Hepatocyte (in vitro differentiated cells): ENCODE data around the gene ARHGEF26. TPM values are rescaled to one million over a fixed set of nuclear protein-coding genes. Genes with fewer than 3 reads are reported as not detected.

ENCODE experiments used
- DNase-seq: peaks from one replicate; pipeline ENCODE4 v3.0.0-alpha.2; 2016; ENCODE audit warnings: low spot score
- H2AFZ ChIP-seq: fragments of 200-600 bp; sonication (generic); 2 replicates; pipeline ENCODE4 v1.6.0; 2016; ENCODE audit warnings: antibody characterized with exemption, mild to moderate bottlenecking
- H3K27ac ChIP-seq: fragments of 200-600 bp; sonication (generic); 2 replicates; pipeline ENCODE4 v1.5.1; 2016; ENCODE audit warnings: mild to moderate bottlenecking
- H3K27me3 ChIP-seq: fragments of 200-600 bp; sonication (generic); 2 replicates; pipeline ENCODE4 v1.6.1; 2016
- H3K36me3 ChIP-seq: fragments of 200-600 bp; sonication (generic); replicated peaks from 2 replicates; pipeline ENCODE4 v1.5.1; 2016; ENCODE audit warnings: low read depth; ENCODE audit not compliant: insufficient read depth
- H3K4me1 ChIP-seq: fragments of 200-600 bp; sonication (generic); 2 replicates; pipeline ENCODE4 v1.5.1; 2016; ENCODE audit warnings: mild to moderate bottlenecking, moderate library complexity; ENCODE audit not compliant: insufficient read depth
- H3K4me2 ChIP-seq: fragments of 200-600 bp; sonication (generic); 2 replicates; pipeline ENCODE4 v1.6.0; 2016
- H3K4me3 ChIP-seq: fragments of 200-600 bp; sonication (generic); 2 replicates; pipeline ENCODE4 v1.5.1; 2016; ENCODE audit warnings: mild to moderate bottlenecking
- H3K79me2 ChIP-seq: fragments of 200-600 bp; sonication (generic); 2 replicates; pipeline ENCODE4 v1.6.0; 2017; ENCODE audit warnings: mild to moderate bottlenecking
- H3K9me2 ChIP-seq: fragments of 200-600 bp; sonication (generic); replicated peaks from 2 replicates; pipeline ENCODE4 v1.6.0; 2017; ENCODE audit warnings: mild to moderate bottlenecking; ENCODE audit not compliant: insufficient read depth
- H3K9me3 ChIP-seq: fragments of 200-600 bp; sonication (generic); 2 replicates; pipeline ENCODE4 v1.5.1; 2016; ENCODE audit warnings: low read depth, mild to moderate bottlenecking
- H4K20me1 ChIP-seq: fragments of 200-600 bp; sonication (generic); 2 replicates; pipeline ENCODE4 v1.6.0; 2016; ENCODE audit warnings: mild to moderate bottlenecking; ENCODE audit not compliant: insufficient read depth, poor library complexity, severe bottlenecking
- EZH2 ChIP-seq: fragments of 200-600 bp; sonication (generic); IDR thresholded peaks from 2 replicates; pipeline ENCODE4 v1.6.1; 2016; ENCODE audit warnings: antibody characterized with exemption, mild to moderate bottlenecking, borderline replicate concordance
- EZH2phosphoT487 ChIP-seq: fragments of 200-600 bp; sonication (generic); IDR thresholded peaks from one replicate; pipeline ENCODE4 v1.6.1; 2018; ENCODE audit warnings: antibody characterized with exemption, mild to moderate bottlenecking, low read depth, moderate library complexity; ENCODE audit not compliant: unreplicated experiment, severe bottlenecking
- WGBS: methylation state at CpG from one replicate; pipeline ENCODE4 v1.1.6; 2016; ENCODE audit warnings: low lambda C conversion rate; ENCODE audit errors: missing lambda C conversion rate; 5-methylcytosine and 5-hydroxymethylcytosine counted together
- polyA plus RNA-seq: library from polyadenylated mRNA; unstranded; fragments of >200 nt; fragmentation: Nextera tagmentation; extraction: Ambion mirVana; gene quantifications from 2 replicates; pipeline ENCODE4 v1.2.1, GENCODE V29; 2016
- total RNA-seq: library from RNA; depleted of rRNA; stranded (reverse); fragments of >200 nt; gene quantifications from 2 replicates; pipeline ENCODE4 v1.2.3, GENCODE V29; 2014
- TF ChIP-seq, protein P1 (sequence below): fragments of 200-600 bp; sonication (generic); IDR thresholded peaks from 2 replicates; pipeline ENCODE4 v1.5.1; 2016; ENCODE audit warnings: antibody characterized with exemption, mild to moderate bottlenecking; ENCODE audit not compliant: poor library complexity

Gene ARHGEF26
- total and polyA plus RNA-seq, 2 experiments from 2014 or later: 13.6 to 20.9 TPM

DNA sequence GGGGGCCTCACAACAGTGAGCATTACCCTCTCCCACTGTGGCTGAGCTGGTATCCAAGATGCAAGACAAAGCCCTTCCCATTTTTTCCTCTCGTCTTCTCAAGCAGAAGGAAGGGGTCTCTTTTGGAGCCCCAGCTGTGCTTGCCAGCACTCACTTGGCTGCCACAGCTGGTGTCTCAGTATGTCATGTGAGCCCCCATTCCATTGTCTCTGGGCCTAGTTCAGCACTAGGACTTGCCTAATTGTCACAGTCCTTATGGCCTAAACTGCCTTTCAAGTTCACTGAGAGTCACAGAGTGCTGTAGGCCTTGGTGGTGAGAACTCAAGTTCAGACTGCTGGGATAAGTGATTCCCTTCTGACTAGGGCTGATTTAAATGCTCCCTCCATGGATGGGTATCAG is 89.8 kb downstream of the ARHGEF26 start:
- H3K27ac ChIP-seq: no peak overlapping the region
- H4K20me1 ChIP-seq: no peaks in the 10 kb centered on the region
- H3K9me2 ChIP-seq: no peaks in the 10 kb centered on the region
- H2AFZ ChIP-seq: no peak overlapping the region
- H3K4me3 ChIP-seq: no peak overlapping the region
- TF ChIP-seq EZH2phosphoT487 (no peak), EZH2 (no peak)
- TF ChIP-seq, protein P1, sequence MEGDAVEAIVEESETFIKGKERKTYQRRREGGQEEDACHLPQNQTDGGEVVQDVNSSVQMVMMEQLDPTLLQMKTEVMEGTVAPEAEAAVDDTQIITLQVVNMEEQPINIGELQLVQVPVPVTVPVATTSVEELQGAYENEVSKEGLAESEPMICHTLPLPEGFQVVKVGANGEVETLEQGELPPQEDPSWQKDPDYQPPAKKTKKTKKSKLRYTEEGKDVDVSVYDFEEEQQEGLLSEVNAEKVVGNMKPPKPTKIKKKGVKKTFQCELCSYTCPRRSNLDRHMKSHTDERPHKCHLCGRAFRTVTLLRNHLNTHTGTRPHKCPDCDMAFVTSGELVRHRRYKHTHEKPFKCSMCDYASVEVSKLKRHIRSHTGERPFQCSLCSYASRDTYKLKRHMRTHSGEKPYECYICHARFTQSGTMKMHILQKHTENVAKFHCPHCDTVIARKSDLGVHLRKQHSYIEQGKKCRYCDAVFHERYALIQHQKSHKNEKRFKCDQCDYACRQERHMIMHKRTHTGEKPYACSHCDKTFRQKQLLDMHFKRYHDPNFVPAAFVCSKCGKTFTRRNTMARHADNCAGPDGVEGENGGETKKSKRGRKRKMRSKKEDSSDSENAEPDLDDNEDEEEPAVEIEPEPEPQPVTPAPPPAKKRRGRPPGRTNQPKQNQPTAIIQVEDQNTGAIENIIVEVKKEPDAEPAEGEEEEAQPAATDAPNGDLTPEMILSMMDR: no peak
- H3K36me3 ChIP-seq: peaks cover 7% of the 10 kb centered on the region
- H3K4me2 ChIP-seq: no peak overlapping the region
- peaks cover 7% of the 10 kb centered on the region for H3K9me3 ChIP-seq
- H3K79me2 ChIP-seq: no peaks in the 10 kb centered on the region
- 90% methylated on average over 1 of the region's 1 CpG for WGBS
- H3K27me3 ChIP-seq: no peaks in the 10 kb centered on the region
- DNase-seq: no peak
- no peaks in the 10 kb centered on the region for H3K4me1 ChIP-seq

DNA sequence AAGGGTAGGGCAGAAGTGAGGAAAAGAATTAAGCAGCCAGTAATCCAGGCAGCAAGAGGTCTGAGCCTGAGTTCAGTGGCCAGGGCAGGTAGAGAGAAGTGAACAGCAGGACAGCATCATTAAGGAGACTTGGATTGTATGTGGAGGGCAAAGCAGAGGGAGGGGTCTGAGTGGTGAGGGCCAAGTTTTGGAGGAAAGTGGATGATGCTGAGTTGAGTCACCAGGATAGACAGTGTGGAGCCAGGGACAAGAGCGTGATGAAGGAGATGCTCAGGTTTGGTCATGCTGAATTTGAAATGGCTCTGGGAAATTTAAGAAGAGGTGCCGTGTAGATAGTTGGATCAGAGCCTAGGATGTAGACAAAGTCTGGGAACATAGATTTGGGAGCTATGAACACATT is 93.1 kb downstream of the ARHGEF26 start:
- TF ChIP-seq, protein P1: no peak
- TF ChIP-seq EZH2 (no peak), EZH2phosphoT487 (no peak)
- no peaks in the 10 kb centered on the region for H3K27me3 ChIP-seq
- no peaks in the 10 kb centered on the region for H4K20me1 ChIP-seq
- WGBS: 96% methylated on average over 2 of the region's 2 CpGs
- H3K79me2 ChIP-seq: no peaks in the 10 kb centered on the region
- H3K9me2 ChIP-seq: no peaks in the 10 kb centered on the region
- H3K4me2 ChIP-seq: no peak overlapping the region
- no peak for DNase-seq
- H3K36me3 ChIP-seq: no peaks in the 10 kb centered on the region
- no peaks in the 10 kb centered on the region for H3K4me1 ChIP-seq
- no peaks in the 10 kb centered on the region for H3K9me3 ChIP-seq
- H2AFZ ChIP-seq: no peak overlapping the region
- no peak overlapping the region for H3K4me3 ChIP-seq
- H3K27ac ChIP-seq: no peak overlapping the region

DNA sequence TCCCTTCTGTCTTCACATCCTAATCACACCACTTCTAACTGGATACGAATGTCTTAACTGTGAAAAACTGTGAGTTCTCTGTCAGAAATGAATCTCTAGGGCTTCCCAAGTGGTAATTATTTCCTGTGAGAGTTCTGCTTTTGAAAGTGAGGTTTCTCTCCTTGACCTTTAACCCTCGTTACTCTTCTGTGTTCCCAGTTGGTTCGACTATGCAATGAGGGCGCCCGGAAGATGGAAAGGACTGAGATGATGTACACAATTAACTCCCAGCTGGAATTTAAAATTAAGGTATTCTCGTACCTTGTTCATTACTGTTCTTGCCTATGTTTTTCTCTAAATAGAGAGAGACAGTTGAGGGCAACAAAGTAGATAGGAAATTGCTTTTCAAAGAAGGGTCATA is 96.5 kb downstream of the ARHGEF26 start:
- Histone ChIP-seq H3K4me3 (no peak overlapping the region), H3K79me2 (no peaks in the 10 kb centered on the region), H4K20me1 (no peaks in the 10 kb centered on the region), H3K36me3 (no peaks in the 10 kb centered on the region), H3K9me3 (no peaks in the 10 kb centered on the region), H3K27ac (no peak overlapping the region), H3K4me2 (no peak overlapping the region), H3K27me3 (no peaks in the 10 kb centered on the region), H3K4me1 (no peaks in the 10 kb centered on the region), H3K9me2 (no peaks in the 10 kb centered on the region), H2AFZ (no peak overlapping the region)
- WGBS: 74% methylated on average over 6 of the region's 6 CpGs
- TF ChIP-seq, protein P1: no peak
- TF ChIP-seq EZH2phosphoT487 (no peak), EZH2 (no peak)
- DNase-seq: no peak

DNA sequence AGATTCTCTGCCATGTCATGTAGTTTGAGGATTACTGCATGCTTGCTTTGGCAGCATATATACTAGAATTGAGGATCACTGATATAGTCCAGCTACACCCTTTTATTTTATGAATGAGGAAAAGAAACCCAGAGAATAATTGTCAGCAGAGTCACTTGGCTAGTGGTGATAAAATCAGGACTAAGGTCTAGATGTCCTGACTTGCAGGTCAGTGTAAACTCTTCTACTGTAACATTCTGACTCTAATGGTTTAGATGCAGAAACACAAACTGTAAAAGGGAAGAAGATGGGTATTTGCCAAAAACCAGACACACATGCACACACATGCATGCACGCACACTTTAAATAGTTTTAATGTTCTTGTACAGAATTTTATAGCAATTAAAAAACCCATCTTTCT is 97.5 kb downstream of the ARHGEF26 start:
- no peak for DNase-seq
- no peaks in the 10 kb centered on the region for H4K20me1 ChIP-seq
- H3K4me1 ChIP-seq: no peaks in the 10 kb centered on the region
- no peak overlapping the region for H3K4me2 ChIP-seq
- no peak overlapping the region for H3K4me3 ChIP-seq
- TF ChIP-seq, protein P1: no peak
- no peak for TF ChIP-seq EZH2
- no peak for TF ChIP-seq EZH2phosphoT487
- no peaks in the 10 kb centered on the region for H3K27me3 ChIP-seq
- no peaks in the 10 kb centered on the region for H3K36me3 ChIP-seq
- H3K9me2 ChIP-seq: no peaks in the 10 kb centered on the region
- WGBS: 88% methylated on average over 1 of the region's 1 CpG
- H3K9me3 ChIP-seq: no peaks in the 10 kb centered on the region
- H3K79me2 ChIP-seq: no peaks in the 10 kb centered on the region
- H3K27ac ChIP-seq: no peak overlapping the region
- no peak overlapping the region for H2AFZ ChIP-seq
